Stimulated activated CD8-positive, alpha-beta memory T cell treated with anti-CD3 and anti-CD28 coated beads, Interleukin-15, amount 100 ng/mL, for 48 hours (primary cell): ENCODE measurements around the gene SLC23A3.
"Not testable (repeated sequence)": the region's sequence is repeated elsewhere in the genome, so short reads cannot be mapped to it uniquely, and the experiment has no call there.

ENCODE experiments used
- DNase-seq, 2 donors: peaks; one replicate each; pipeline ENCODE4 v3.0.0-alpha.2; 2020; ENCODE audit warnings: low read depth in 2 of 2

Gene SLC23A3

GRCh38 chr2:219205165-219205538 is 35.3 kb upstream of the SLC23A3 start:
- no peak for DNase-seq

GRCh38 chr2:219204425-219205164 is 34.8 kb upstream of the SLC23A3 start:
- no peak for DNase-seq

GRCh38 chr2:219201331-219201730 is 31.5 kb upstream of the SLC23A3 start:
- DNase-seq = not testable (repeated sequence)

GRCh38 chr2:219200502-219201326 is 30.9 kb upstream of the SLC23A3 start:
- DNase-seq = not testable (repeated sequence)

- DNase-seq = no peak
Observed at GRCh38 chr2:219199470-219200211, 29.8 kb upstream of the SLC23A3 start.

GRCh38 chr2:219198974-219199373 is 29.1 kb upstream of the SLC23A3 start:
- DNase-seq = no peak

- DNase-seq = no peak
Observed at GRCh38 chr2:219197388-219197787, 27.6 kb upstream of the SLC23A3 start.

GRCh38 chr2:219186754-219187456 is 17.1 kb upstream of the SLC23A3 start:
- no peak for DNase-seq

- DNase-seq = no peak
Observed at GRCh38 chr2:219184121-219184520, 14.3 kb upstream of the SLC23A3 start.

- DNase-seq = no peak
Observed at GRCh38 chr2:219183151-219183772, 13.4 kb upstream of the SLC23A3 start.

GRCh38 chr2:219182331-219183150 is 12.7 kb upstream of the SLC23A3 start:
- no peak for DNase-seq

GRCh38 chr2:219181531-219181930 is 11.7 kb upstream of the SLC23A3 start:
- DNase-seq = no peak

DNA sequence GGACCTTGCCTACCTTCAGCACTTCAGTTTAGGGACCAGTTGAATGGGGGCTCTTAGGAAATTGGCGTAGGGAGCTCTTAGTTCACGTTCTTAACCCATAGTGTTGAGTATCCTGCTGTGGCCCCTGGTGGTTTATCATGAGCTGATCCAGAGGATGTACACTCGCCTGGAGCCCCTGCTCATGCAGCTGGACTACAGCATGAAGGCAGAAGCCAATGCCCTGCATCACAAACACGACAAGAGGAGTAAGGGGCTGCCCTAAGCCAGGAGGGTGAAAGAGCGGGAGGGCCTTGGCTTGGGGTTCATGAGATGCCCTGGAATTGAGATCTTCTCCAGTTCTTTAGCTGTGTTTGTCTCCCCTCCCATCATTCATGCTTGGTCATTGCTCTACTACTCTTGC is 11.1 kb upstream of the SLC23A3 start:
- no peak for DNase-seq

DNA sequence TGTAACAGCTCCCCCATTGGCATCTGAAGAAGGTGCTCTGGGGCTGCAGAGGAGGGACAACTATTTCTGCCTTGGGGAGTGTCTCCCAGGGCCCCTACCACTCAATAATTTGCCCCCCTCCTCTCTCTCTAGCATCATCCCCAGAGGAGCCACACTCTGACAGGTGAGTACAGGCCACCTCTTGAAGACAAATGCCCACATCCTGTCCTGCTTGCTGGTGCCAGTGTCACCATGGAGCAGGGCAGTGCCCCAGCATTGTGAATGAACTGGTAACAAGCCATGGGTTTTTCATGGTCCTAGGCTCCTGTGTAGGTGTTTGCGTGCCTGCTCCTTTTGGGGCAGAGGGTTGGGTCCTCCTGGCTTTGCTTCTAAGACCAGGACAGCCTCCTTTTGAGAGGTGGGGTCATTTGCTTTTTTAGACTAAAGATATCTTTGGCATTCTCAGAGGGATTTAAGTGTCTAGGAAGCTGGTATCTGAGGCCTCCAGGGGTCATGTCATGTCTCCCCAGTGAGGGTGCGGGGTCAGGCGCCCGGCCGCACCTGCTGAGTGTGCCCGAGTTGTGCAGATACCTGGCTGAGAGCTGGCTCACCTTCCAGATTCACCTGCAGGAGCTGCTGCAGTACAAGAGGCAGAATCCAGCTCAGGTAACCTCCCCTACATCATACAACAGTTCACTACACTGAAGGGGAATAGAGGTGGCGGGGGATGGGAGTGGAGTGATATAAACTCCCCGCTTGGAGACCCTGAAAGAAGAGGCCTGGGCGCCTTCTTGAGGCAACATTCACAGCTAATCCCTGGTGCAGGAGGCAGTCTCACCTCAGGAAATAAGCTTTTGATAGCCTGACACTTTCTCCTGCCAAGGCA is 10.0 kb upstream of the SLC23A3 start:
- DNase-seq = no peak

DNA sequence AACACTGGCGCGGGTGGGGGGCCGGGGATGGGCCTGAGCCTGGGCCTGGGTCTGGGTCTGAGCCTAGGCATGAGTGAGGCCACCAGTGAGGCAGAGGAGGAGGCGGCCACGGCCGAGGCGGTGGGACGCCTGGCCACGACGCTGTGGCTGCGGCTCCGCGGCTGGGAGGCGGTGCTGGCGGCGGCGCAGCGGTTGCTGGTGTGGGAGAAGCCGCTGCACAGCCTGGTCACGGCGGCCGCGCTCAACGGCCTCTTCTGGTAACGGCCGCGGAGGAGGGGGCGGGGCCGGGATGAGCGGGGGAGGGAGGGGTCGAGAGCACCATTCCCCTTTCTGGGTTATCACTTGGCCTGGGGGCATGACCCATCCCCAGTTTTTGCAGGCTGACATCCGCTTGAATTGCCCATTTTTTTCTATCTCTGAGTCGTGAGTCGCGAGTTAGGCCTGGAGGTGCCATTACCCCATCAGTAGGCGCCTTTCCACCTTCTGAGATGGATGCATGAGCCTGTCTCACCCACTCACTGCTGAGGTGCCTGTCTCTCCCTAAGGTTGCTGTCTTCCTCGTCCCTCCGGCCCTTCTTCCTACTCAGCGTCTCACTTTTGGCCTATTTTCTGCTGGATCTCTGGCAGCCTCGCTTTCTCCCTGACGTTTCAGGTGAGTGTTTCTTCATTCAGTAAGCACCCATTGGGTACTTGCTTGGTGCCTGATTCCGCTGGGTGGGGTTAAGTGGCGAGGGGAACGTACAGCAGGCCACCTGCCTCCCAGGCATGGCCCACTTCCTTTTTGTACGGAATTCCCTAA is 8.7 kb upstream of the SLC23A3 start:
- DNase-seq = no peak

DNA sequence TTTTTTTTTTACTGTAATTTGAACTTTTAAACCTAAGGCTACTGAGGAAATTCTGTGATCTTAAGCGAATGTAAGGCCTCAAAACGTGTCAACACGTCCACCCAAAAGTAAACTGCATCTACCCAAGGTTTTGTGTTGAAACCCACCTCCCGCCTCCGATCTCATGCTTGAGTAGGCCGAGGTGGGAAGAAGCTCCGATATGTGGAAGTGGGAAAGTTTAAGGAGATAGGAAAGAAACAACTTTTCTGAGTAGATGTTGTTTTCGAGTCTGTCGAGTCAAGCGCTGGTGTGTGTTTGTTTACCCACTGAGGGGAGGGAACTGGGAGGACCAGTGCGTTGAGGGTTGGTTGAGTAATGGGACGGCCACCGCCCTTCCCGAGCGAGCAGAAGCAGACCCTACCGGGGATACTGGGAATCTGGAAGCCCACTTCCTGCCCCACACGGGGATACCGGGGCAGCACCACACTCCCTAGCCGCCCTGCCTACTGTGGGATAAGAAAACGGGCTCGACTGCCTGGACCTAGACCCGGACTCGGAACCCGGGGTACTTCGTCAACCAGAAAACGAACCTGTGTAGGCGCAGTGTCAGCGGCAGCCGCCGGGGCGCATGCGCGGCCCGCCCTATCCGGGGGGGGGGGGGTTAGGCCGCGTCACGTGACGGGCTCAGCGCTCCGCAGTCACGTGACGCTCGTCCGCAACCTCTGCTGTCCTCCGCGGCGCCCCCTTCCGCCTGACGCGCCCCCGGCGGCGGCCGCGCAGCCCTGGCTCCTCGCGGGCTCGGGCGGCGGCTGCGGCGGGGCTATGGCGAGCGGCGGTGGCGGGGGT is 7.9 kb upstream of the SLC23A3 start, which contains the start of gene RETREG2:
Gene RETREG2, plus strand, starts transcription at position 724 of the 825 bp plus-strand sequence. Its CDS starts 78 bp downstream, at position 802.
- peak; percentile 66 to 72 for DNase-seq

DNA sequence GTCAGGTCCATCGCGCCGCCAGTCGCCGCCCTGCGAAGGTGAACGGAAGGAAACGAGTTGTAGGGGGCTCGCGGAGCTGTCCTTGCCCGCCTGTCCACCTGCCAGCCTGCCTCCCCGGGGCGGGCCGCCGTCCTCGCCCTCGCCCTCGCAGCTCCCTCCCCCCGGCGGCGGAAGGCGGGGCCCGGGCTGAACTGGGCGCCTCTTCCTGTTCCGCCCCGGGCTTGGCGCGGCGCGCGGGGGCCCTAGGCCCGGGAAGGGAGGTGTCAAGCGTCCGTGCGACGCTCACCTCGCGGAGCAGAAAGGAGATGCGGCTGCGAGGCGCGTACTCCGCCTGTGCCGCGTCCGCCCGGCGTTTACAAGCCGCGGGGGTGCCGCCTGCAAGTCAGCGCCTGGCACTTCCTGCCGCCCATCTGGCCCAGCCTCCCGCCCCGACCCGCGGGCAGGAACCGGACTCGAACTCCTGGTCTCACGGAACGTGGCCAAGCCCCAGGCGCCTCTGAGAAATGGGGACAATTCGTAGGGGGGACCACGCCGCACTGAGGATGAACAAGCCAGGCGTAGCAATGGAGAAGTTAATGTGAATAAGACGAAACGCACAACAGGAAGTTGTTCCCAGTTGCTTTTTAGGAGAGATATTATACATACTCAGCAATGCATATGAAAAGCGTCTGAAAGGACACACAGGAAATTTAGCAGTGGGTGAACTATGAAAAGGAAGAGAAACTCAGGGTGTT is 7.2 kb upstream of the SLC23A3 start, which contains the start of gene CNPPD1:
Gene CNPPD1, minus strand, starts transcription at position 108 of the 734 bp plus-strand sequence. Its CDS starts 97 bp downstream, at position 11.
- peak; percentile 84 to 85 for DNase-seq
